Measurements from ENCODE around the gene CDKAL1.
"Not testable (repeated sequence)": the region's sequence is repeated elsewhere in the genome, so short reads cannot be mapped to it uniquely, and the experiment has no call there.

Gene CDKAL1

DNA sequence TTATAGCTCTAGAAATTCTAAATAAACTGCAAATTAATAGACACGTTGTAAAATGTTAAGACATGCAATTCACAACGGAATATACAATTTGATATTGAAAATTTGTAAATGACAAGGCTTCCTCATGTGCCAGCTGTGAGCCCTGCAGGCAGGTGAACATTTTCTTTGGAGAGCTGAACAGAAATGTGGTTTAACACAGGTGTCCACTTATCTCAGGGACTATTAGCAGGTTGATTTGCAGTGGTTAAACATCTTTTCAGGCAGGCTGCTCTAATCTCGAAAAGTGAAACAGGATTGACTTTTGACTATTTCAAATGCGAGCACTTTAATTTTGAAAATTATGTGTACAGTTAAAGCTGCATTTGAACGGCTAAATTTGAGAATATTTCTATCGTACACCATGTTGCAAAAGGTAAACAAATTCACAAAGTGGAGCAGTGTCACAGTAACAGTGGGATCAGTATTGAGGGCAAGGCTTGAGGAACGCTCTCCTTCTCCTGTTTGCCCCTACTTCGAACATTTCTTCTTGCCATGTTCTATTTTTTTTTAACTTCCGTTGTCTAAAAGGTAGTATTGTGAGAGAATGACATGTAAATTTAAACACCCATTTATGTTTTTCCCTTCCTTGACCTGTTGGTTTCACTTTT is 210.8 kb downstream of the CDKAL1 start:
- DNase-seq (ENCODE audit: low spot score): no peak

DNA sequence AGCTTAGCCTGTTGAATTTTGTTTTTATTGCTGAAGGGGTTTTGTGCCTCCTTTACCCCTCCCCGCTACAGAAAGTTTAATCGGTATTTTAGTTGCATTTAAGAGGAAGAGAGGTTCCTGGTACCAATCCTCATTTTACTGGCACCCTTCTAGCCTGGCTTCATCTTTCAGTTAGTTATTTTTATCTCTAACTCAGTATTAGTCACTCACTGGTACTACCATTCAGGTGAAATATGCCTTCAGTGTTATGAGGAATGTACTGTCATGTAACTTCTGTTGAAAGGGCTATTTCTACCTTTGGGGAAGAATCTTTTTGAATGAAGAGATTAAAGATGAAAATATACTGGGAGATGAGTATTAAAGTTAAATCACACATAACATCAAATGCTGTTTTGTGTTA is 211.8 kb downstream of the CDKAL1 start:
- DNase-seq (ENCODE audit: low spot score): no peak

DNA sequence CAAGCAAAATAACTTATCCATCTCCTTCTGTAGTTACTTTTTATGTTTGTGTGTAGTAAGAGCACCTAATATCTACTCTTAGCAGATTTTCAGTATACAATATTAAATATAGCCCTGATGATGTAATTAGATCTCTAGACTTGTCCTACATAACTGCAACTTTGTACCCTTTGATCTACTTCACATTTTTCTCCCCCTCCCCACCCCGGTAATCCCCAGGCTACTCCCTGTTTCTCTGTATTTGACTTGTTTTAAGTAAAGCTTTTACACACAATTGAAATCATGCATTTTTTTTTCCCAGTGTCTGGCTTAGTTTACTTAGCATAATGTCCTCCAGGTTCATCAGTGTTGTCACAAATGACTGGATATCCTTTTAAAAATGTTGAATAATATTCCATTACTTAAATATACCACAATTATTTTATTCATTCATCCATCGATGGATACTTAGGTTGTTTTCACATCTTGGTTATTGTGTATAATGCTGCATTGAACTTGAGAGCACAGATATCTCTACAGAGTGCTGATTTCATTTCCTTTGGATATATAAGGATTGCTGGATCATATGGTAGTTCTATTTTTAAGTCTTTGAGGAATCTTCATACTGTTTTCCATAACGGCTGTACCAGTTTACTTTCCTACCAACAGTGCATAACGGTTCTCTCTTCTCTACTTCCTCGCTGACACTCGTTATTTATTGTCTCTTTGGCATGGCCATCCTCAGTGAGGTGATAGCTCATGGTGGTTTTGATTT is 212.7 kb downstream of the CDKAL1 start:
- no peak for DNase-seq (ENCODE audit: low spot score)

DNA sequence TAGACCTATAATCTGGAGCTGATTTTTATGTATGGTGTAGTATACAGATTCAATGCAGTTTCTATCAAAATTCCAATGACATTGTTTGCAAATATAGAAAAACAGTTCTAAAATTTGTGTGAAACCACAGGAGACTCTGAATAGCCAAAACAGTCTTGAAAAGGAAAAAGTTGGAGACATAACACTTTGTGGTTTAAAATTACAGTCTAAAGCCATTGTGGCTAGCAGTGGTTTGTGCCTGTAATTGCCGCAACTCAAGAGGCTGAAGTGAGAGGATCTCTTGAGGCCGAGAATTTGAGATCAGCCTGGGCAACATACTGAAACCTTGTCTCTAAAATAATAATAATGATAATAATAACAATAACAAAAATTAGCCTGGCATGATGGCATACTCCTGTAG is 213.7 kb downstream of the CDKAL1 start:
- no peak for DNase-seq (ENCODE audit: low spot score)

DNA sequence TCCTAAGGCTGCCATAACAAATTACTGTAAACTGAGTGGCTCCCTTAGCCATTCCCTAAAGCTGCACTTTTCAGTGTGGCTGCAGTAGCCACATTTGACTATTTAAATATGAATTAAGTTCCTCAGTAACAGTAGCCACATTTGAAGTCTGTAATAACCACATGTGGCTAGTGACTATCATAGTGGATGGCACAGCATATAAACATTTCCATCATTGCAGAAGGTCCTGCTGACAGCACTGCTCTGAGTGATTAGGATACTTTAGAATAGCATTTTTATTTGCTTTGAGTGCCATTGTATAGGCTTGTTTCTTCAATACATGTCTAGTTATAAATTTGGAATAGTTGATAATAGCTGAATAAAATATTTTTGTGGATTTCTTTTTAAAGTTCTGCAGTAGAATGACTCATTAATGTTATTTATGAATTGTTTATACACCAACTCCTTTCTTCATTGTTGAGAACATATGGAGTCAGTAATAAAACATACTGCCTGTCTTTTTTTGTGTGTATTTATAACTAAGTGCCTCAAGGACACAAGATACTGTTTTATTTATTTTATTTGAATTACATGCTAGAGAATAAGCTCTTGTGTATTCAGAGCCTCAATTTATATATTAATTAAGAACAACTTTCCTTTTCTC is 217.2 kb downstream of the CDKAL1 start:
- no peak for DNase-seq (ENCODE audit: low spot score)

DNA sequence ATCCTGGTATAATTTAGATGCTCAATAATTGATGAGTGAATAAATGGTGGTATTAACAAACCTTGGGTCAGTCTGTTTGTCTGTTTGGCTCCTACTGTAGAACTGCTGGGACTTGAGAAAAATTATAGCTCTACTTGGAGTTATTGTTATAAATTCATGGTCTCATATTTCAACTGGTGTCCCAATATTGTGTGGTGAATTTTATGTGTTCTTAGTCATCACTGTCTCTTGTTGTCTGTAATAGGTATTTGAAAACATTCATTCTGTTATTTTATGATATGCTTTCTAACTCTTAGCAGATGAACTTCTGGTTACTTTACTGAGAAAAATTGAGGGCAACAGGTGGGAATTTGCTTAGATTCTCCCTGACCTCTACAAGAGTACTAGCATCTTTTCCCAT is 221.4 kb downstream of the CDKAL1 start:
- no peak for DNase-seq (ENCODE audit: low spot score)

DNA sequence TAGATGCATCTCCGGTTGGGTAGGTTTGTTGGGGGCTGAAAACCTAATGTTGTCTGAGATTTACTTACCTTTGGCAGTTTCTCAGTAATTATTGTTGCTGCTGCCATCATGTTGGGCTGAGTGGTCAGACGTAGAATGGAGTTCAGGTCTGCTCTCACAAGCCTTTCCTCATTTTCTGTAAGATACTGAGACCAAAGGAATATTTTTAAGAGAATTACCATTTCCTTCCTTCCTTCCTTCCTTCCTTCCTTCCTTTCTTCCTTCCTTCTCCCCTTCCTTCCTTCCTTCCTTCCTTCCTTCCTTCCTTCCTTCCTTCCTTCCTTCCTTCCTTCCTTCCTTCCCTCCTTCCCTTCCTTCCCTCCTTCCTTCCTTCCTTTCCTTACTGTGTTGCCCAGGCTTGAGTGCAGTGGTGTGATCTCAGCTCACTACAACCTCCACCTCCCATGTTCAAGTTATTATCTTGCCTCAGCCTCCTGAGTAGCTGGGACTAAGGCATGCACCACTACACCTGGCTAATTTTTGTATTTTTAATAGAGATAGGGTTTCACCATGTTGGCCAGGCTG is 222.4 kb downstream of the CDKAL1 start:
- not testable (repeated sequence) for DNase-seq (ENCODE audit: low spot score)

DNA sequence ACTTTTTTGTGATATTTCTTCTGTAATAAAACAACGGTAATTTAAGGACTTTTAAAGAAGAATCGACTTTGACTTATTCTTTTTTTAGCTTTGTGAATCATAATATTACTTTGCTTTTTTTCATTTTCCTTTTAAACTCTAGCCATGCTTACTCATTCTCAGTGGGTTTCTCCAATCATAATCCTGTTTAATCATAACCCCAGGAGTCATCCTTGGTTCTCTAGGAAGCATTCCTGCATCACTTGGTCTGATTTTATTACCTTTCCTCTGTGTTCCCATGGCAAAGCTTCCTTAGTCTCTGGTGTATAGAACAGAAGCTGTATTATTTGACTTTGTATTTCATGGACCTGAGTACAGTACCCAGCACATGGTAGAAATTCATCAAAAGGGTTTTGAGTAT is 223.5 kb downstream of the CDKAL1 start:
- peak; percentile 34 for DNase-seq (ENCODE audit: low spot score)

DNA sequence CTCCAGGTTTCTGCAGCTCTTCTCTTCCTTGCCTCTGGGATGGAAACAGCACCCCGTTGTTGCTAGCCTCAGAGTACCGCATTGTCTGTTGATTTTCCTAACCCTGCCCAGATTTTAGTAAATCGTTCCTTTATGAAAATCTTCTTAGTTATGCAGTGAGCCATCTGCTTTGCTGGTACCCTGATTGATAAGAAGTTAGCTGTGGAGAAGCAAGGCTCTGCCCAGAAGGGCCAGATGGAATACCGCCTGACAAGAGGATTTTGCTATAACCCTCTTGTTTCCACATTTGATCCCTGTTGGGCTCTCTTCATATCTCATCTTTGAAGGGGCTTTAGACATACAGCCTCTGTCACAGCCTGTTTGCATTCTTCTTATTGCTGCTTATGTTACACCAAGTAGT is 229.0 kb downstream of the CDKAL1 start:
- no peak for DNase-seq (ENCODE audit: low spot score)

DNA sequence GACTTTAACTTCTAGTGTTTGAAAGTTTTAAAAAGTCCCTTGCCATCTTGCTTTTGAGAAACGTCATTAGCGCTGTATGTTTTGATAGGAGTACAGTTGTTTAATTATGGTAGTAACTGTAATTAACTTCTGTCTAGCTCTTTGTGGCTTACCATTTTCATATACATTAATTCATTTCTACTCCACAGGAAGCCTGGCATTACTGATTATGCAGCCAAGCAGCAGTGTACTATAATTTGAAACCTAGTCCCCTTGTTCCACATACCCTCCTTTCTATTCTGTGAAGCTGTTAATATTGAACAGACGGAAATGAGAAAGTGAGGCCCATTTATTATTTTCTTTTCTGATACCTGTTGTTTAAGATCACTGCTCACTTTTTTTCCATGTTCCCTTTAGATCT is 235.4 kb downstream of the CDKAL1 start:
- DNase-seq (ENCODE audit: low spot score): no peak

DNA sequence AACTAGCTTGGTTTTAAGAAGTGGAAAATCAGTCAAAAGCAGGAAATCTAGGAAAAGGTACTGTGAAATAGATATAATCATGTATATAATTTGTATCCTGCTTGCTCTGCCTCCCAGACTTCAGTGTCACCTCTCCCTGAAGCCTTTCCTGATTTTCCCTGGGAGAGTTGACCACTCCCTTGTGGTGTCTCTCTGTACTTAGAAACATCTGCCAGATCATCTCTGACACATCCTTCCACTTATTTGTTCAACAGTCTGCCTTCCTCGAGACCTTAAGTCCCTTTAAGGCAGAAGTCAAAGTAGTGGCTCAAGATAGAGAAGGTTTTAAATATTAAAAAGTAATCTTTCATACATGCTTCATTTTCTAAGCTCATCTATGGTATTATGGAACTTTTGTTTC is 236.5 kb downstream of the CDKAL1 start:
- DNase-seq (ENCODE audit: low spot score): no peak

DNA sequence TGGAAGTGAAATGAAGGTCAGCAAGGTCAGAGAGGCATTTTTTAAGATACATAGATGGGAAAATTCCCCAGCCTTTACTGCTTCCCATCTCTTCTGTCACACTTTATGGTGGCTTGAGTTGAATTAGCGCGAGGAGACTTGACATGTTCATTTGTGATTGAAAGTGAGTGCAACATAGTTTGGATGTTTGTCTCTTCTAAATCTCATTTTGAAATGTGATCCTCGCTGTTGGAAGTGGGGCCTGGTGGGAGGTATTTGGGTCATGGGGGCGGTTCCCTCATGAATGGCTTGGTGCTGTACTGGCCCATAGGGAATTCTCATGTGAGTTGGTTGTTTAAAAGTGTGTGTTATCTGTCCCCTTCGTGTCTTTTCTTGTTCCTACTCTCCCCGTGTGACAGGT is 237.2 kb downstream of the CDKAL1 start:
- DNase-seq (ENCODE audit: low spot score): no peak

DNA sequence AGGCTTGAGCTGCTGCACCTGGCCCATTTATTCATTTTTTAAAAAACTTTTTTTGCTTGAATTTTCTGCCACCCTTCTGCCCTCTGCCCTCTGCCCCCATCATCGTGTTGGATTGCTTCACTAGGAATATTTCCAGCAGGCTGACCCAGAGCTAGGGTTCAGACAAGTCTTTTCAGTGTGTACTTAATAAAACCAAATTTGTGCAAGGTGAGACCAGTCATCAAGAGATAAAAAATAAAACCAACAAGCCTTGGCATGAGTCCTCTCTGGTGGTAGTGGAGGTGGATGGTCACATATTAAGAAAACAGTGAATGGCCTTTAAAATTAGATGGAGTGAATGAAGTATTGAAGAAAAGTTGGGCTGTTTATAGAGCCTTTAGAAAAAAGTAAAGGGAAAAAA is 239.6 kb downstream of the CDKAL1 start:
- no peak for DNase-seq (ENCODE audit: low spot score)

DNA sequence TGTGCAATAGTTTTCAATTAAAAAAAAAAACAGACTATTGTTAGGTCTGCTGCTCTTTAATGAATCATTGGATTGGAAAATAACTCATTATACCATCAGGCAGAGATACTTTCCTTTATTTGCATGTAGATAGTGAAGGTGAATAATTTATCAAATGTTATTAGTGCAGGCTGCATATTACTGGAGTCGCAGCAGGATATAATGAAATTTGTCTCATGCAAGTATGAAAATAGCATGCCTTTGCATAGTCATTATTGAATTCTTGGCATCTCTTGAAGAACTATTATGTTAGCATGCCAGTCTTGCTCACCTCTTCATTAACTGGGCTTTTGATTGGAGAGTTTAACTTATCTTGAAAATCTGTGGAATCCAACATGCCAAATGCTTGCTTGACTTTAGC is 241.7 kb downstream of the CDKAL1 start:
- DNase-seq (ENCODE audit: low spot score): no peak

DNA sequence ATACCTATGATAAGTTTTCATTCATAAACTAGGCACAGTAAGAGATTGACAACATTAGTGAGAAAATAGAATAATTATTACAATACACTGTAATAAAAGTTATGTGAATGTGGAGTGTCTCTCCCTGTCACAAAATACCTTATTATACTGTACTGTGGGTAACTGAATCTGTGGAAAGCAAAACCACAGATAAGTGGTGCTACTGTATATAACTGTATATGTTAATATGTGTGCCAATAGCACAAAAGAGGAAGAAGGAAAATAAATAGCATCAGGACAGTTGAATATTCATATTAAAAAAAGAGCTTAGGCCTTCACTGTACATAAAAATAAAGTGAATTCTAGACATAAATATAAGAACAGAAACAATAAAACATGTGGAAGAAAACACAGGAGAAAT is 243.5 kb downstream of the CDKAL1 start:
- DNase-seq (ENCODE audit: low spot score): no peak

DNA sequence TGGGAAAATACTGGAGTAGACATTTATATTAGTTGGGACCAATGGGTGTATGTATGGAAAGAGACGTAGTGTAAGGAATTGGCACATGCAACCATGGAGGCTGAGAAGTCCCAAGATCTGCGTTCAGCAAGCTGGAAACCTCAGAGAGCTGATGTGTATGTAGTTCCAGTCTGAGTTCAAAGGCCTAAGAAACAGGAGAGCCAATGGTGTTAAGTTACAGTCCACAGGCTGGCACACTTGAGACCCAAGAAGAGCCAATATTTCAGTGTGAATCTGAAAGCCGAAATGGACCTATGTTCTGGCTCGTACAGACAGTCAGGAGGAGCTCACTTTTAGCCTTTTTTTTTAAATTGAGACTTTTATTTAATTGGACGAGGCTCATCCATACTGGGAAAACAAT is 244.2 kb downstream of the CDKAL1 start:
- no peak for DNase-seq (ENCODE audit: low spot score)

DNA sequence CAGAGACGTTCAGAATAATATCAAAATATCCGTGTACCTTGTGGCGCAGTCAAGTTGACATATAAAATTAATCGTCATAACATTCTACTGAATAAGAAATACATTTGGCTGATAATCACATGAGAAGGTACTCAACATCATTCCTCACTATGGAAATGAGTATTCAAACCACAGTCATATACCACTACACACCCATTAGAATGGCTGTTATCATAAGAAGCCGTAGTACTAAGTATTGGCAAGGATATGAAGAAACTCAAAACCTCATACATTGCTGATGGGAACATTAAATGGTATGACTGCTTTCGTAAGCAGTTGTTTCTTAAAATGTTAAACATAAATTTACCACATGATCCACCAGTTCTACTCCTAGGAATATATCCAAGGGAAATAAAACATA is 244.7 kb downstream of the CDKAL1 start:
- no peak for DNase-seq (ENCODE audit: low spot score)

DNA sequence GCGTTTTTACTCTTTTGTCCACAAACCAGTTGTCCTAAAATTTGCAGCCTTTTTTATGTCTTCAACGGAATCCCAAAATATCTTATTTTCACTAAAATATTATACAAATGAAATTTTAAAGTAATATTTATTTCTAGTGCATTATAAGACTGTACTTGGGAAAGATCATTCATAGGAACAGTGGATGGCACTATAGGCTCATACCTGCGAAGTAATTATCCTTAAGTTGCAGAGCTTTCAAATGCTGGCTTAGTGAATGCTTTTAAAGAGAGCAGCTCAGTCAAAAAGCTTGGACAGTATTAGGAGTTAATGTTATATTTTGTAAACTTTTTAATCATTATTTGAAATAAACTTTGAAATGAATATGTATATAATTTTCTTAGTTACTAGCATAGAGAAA is 254.9 kb downstream of the CDKAL1 start:
- no peak for DNase-seq (ENCODE audit: low spot score)

DNA sequence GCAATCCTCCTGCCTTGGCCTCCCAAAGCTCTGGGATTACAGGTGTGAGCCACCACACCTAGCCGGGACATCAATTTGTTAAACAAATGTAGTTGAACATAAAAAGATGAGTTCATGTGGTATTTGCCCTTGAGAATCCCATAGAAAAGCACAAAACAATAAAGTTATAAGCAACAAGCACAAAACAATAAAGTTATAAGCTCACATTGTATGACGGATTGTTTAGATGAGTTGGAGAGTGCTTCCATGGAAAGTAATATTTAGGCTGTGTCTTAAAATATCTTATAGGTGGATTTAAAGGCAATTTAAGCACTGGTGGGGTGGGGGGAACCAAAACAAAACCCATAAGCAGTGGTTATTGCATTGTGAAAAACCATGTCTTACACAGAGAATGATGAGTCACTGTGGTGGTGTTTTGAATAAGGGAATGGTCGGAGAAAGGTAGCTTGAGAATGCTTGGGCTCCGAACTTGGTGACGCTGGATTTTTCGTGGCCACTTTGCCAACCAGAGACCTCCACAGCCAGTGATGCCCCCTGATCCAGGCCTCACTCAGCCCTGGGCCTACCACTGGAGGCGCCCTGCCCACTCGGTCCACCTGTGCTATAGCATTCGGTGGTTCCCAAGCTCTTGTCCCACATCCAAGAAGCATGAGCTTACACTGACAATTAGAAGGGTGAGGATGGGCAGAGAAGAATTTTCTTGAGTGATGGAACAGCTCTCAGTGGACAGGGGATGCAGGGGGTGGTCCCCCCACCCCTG is 256.0 kb downstream of the CDKAL1 start:
- no peak for DNase-seq (ENCODE audit: low spot score)

DNA sequence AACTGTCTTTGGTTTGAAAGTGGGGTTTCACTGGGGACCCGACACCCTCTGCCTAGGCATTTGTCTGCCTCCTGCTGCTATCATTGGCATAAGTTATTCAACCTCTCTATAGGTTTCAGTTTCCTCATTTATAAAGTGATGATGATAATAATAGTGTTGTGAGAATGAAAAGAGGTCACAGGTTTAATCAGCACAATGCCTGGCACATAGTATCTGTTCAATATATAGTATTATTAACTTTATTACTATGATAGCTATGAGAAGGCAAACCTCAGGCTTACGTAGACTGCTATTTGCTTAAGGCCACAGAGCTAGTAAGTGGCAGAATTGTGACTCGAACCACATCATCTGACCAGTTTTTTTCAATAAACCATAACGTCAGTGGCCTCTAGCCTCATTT is 256.8 kb downstream of the CDKAL1 start:
- DNase-seq (ENCODE audit: low spot score): no peak

DNA sequence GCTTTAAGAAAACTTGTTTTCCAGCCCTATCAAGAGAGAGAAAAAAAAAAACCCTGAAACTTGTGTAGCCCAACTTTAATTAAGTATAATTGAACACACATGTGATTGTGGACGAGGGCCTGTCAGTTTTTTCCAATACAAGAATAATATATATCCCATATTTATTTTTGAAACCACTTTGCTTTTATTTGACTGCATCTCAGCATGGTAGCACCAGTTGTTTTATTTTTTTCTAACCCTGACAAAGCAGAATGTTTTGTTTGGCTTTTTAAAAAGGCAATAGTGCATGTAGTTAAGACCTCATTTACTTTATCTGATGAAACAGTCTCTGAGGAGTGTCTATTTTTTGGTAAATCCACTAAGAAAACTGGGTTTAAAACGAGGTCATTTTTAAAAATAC is 257.7 kb downstream of the CDKAL1 start:
- DNase-seq (ENCODE audit: low spot score): no peak

DNA sequence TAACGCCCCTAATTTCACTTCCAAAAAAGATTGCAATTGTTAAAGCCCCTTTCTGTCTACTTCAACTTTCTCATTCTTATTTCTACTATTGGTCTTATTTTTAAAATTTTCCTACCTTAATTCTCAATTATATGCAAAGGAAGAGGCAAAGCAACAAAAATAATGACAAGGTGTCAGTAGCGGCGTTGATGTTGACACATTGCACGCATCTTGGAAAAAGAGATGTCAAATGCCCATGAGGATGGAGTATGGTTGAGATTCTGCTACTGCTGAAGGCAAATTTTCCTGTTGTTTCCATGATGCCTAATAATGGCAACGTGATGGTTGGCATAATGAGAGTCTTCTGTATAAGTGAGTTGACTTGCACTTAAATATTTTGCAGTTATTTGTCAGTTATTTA is 258.9 kb downstream of the CDKAL1 start:
- no peak for DNase-seq (ENCODE audit: low spot score)

DNA sequence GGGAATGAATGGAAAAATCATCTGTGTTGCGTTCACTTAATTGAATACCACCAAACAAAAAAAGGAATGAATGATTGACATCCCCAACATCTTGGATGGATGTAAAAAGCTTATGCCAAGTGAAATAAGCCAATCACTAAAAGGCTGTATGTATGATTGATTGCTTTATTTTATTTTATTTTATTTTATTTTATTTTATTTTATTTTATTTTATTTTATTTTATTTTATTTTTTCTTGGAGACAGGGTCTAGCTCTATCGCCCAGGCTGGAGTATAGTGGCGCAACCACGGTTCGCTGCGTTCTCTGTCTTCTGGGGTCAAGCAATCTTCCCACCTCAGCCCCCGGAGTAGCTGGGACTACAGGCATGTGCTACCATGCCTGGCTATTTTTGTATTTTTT is 263.3 kb downstream of the CDKAL1 start:
- DNase-seq (ENCODE audit: low spot score): no peak
